ENCODE data around the gene MASP1.
"Not testable (repeated sequence)": the region's sequence is repeated elsewhere in the genome, so short reads cannot be mapped to it uniquely, and the experiment has no call there.

The MASP1 gene

DNA sequence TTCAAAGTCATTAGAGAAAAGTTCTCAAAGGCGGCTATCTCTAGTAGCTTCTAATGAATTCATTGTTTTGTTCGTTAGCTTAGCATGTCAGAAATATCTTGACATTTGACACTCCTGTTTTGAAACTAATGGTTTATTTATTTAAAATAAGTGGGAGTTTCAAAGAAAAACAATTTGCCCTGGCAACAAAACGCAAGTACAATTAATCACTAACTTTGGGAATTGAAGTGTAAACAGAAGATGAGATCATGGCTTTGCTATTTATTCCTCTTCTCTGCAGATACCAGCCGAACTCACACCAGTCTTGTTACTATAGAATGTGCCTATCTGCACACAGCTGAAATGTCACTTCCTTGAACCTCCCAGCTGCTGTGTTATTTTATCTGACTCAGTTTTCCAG is 27.5 kb downstream of the MASP1 start:
- DNase-seq: no peak

DNA sequence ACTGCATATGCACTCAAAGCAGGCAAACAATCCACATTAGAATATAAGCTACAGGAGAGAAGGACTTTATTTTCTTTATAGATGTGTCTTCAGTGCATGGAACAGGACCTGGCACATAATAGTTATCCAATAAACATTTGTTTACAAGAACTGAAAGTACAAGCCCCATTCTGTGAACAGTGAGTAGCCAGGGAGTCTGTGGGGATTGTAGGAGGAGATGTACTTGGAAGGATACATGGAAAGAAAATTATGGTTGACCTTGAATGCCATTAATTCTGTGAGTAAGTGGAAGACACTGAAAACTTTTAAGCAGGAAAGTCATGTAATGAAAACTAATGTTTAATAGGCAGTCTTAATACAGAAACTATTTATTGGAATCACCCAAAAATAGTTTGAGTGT is 28.3 kb downstream of the MASP1 start:
- no peak for DNase-seq

DNA sequence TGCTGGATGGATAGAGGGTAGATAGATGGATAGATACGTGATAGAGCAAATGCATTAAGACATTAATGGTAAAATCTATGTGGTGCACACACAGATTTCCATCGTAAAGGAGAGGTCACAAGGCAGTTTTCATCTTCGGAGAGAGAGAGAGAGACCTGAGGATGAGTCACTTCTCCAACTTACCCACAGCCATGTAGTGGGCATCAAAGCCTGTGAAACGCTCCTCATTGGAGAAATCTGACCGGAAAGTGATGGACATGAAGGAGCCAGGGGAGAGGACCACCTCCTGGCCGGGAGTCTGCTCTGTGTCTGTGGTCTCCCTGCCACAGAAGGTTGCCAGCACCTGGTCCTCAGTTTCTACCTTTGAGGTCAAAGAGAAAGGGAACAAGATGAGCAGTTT is 29.2 kb downstream of the MASP1 start:
- no peak for DNase-seq

DNA sequence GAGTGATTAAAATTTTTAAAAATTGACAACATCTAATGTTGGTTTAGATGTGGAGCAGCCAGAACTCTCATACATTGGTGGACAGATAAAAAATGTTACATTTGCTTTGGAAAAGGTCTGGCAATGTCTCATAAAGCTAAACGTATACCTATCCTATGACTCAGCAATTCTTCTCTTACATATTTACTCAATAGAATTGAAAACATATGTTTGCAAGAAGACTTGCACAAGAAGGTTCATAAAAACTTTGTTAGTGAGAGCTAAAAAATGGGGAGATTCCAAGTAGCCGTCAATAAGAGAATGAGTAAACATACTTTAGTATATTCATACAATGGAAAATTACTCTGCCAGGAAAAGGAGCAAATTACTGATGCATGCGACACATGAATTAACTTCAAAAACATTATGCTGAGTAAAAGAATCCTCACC is 30.0 kb downstream of the MASP1 start:
- DNase-seq: no peak

DNA sequence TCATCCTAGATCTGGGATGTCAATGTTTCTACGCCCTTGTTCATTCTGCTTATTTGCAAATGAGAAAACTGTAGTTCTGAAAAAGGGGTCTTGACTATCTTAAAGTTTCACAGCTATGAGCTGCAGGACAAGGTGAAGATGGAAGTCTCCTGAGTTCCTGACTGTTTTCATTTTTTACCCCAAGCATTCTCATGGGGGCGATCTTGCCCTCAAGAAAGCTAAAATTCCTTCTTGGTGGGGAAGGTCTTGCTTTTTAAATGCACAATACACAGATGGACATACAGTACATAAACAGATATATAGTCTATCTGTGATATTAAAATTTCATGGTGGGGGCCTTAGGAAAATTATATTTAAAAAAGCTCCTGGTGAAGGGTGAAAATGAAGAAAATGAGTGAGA is 32.4 kb downstream of the MASP1 start:
- no peak for DNase-seq

DNA sequence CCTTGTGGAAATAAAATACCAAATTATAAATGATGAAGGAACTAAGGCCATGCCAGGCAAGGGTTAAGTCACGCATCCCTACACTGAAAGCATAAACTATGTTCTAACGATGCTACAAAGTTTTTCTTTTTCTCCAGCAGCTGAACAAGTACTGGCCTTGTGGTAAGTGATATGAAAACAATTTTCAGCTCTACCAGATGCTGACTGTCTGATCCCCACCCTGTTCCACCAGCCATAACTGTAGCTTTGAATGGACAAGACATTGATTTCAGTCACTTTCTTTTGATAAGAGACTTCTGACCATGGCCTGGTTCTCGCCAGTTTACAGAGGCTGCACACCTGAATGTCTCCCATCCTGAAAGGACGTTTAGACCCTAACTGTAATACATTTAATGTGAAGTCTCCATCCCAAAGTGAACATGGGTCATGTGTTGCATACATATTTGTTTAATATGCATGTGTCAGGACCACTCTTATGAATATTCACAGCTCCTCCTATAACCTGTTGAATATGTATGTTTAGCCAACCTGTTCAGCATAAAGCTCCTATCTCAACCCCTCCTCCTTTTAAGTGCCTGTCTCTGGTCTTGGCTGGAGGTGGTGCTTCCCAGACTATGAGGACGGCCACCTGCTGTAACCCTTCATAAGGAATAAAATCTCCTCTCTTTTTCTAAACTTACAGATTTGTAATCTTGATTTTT is 33.4 kb downstream of the MASP1 start:
- no peak for DNase-seq

DNA sequence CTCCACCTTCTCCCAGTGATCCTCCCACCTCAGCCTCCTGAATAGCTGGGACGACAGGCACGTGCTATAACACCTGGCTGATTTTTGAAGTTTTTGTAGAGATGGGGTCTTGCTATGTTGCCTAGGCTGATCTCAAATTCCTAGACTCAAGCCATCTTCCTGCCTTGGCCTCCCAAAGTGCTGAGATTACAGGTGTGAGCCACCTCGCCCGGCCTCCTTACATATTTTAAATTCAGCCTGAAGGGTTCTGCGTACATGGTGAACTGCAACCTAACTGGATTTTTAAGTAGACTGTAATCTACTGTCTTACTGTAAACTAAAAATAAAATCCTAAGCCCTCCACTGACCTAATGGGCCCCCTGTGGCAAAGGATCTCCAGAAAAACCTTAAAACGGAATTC is 34.1 kb downstream of the MASP1 start:
- no peak for DNase-seq

DNA sequence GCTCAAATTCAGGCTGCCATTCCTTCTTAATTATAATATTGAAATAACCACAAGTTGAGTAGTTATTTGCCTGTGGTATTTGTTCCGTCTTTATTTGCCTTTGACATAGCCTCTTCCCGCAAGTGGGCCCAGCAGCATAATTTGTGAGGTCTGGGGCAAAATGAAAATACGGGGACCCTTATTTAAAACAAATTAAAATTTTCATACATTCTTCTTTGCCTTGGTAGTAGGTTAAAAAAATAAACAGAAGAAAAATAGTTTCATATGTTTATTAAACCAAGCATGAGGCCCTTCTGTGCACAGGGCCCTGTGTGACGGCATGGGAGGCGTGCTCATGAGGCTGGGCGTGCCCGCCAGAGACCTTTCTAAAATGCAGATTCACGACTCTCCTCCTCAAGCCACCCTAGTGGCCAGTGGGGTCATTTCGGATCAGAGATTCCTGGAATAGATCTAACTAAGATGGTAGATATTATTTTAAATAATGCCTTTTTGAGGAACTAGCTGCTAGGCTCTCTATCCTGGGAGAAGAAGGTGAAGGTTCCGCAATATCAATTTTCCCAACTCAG is 35.4 kb downstream of the MASP1 start:
- DNase-seq: no peak

DNA sequence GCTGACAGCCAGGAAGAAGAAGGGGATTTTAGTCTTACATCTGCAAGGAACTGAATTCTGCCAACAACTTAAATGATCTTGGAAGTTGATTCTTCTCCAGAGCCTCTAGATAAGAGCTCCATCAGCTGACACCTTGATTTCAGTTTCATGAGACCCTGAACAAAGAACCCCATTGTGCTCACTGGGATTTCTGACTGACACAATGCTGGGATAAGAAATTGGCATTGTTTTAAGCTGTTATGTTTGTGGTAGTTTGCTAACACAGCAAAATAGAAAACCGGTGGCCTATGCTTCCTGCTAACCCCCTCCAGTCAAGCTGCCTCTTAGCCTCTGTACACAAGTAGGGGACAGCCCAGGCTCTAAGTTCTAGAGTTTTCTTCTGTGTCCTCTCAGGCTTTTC is 36.2 kb downstream of the MASP1 start:
- peak; percentile 26 for DNase-seq

DNA sequence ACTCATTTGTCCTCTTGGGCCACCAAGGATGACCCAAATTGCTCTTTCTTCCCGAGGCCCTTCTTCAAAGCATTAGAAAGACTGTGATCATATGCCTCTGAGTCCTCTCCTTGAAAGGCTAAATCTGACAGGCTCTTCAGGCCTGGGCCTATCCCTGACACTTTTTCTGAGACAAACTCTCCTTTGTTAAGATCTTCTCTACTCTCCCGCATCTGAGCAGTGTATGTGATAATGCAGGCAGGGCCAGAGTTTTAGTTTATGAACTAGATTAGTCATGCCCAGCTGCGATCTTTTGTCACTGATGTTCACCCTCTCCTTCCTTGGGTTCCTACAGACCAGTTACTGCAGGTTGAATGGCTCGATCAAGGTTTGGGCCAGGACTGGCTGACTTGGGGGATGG is 39.2 kb downstream of the MASP1 start:
- no peak for DNase-seq

DNA sequence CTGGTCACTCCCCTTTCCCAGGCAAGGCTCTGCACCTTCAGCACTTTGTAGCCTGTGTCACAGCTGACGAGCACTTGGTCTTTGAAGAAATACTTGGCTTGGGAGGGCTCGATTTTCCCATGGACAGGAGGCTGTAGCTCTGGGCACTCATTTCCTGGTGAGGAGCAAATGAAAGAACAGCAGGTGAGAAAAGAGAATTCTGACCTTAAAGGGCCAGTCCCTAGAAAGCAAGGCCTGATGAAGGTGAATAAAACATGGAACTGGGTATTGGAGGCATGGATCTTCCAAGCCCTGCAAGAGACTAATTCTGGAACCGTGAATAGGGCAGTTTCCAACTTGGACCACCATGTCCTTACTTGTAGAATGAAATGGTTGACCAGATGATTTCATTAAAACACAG is 39.9 kb downstream of the MASP1 start:
- no peak for DNase-seq

DNA sequence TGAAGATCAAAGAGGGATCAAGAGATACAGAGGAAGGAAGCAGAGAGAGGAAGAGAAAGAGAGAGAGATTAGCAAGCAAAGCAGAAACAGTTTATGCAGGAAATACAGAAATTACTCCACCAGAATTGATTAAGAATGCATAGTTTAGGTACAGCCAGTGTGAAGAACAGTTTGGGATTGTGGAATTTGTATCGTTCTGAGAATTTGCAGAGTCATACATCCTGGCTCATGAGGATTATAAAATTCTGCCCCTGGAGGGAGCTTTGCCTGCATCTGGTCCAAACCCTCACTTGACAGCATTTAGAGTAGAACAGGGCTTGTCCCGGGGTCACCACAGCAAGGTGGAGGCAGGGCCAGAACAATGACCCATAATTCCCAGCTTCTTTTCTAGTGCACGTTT is 44.1 kb downstream of the MASP1 start:
- DNase-seq: no peak

DNA sequence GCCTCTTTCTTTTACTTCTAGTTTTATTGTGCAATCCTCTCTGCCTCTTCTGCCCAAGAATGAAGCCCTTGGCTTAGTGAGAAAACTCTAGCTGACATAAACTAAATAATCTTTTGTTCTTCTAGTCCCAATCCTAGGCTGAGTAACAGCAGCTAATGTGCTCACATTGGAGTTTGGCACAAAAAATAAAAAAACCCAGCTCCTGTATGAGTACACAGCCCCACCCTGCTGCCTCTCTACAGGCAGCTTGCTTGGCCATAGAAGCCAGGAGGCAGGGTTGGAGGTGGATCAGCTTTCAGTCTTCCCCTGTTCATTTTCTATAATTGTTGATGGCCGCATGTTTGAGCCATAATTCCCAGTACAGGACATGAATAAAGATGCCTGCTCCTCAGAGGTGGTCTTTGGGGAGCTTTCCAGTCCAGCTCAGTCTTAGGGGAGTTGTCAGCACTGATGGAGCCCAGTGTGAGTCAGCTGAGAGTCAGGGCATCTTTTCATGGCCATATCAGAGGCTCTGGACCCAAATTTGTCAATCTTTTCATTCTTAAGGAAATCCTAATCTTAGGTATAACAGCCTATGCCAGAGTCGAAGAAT is 47.5 kb downstream of the MASP1 start:
- no peak for DNase-seq

DNA sequence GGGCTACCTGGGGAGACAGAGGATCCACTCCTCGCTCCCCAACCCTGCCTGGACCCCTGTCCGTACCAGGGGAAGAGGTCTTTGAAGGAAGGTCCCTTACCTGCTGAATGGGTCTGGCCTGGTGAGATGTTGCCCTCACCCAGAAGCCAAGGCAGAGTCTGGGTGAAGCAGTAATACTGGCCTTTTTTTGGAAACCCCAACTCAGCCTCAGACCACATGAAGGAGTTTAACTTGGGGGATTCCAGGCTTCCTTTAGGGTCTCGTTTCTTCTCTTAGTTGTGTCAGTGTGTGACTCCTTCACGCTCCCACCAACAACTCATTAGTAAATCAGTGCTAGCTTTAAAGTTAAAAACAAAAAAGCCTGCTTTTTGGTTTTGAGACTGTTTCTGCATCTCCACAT is 48.6 kb downstream of the MASP1 start:
- DNase-seq: no peak

DNA sequence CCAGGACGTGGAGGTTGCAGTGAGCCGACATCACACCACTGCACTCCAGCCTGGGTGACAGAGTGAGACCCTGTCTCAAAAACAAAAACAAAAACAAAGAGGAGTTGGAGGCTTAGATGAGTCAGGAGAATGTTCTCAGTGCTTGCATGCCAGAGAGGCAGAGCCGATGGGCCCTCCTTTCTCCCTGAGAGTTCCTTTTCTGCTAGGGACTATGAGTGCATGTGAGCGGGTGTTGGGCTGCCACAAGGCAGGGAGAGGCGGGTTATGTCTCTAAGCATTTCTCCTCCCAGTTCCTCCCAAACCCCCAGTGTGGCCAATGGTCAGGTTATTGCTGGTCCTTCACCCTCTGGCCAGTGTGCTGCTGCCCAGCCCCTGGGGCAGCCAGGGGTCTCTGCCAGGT is 49.1 kb downstream of the MASP1 start:
- no peak for DNase-seq

DNA sequence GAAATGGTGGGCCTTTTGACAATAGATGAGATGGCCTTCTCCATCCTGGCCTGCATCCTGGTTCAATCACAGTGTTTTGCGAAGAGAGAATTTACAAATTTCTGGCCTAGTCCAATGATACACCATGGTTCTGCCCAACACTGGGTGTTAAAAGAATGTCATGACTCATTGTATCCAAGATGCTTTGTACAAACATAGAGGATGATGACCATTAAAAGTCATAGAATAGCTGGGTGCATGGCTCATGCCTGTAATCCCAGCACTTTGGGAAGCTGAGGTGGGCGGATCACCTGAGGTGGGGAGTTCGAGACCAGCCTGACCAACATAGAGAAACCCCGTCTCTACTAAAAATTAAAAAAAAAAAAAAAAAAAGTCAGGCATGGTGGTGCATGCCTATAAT is 52.7 kb downstream of the MASP1 start:
- DNase-seq: not testable (repeated sequence)

DNA sequence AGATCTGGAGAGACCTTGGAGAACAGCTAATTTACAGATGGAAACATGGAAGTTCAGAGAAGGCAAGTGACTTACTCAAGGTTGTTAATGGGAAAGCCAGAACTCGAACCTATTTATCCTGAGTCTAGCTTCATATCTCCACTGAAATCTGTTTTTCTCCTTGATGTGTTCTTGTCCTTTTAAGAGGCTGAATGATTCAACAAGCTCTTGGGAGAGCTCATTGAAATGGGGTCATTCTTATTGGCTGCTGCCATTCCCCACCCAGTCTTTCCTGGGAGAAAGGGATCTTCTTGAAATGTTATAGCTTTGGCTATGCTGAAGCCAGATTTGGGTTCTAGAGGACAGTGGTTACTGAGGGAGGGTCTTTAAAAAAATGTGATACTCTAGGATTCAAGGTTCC is 53.3 kb downstream of the MASP1 start:
- DNase-seq: no peak

DNA sequence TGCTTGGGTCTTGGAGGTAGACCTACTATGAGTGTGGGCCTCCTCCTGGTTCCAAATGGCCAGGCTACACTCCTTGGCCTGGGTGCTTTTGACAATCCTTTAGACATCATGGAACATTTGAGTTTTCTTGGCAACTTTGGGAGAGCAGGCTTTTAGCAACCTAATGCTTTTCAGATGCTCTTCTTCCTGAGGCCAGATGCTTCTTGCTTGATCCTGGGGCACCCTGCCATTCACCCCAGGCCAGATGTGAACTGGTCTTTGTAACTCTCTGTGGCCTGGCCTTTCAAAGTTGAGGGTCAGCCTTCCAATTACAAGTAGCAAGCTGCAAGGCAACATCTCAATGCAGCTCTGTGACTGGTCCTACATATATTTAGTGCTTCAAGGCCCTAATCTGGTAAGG is 53.8 kb downstream of the MASP1 start:
- no peak for DNase-seq

DNA sequence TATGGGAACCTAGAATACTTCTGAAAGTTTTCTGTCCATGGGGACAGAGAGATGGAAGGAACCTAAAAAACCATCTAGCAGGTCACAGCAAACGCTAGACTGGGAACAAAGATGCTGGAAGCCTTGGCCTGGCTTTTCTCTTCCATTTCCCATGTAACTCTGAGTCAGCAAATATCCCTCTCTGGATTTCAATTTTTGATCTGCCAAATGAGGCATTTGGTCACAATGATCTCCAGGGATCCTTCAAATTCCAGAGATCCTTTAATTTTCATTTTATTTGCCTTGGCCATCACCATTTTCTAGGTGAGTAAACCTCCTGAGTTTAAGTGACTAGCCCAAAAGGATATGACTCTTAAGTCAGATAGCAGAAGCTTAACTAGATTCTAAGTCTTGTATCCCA is 54.6 kb downstream of the MASP1 start:
- no peak for DNase-seq

DNA sequence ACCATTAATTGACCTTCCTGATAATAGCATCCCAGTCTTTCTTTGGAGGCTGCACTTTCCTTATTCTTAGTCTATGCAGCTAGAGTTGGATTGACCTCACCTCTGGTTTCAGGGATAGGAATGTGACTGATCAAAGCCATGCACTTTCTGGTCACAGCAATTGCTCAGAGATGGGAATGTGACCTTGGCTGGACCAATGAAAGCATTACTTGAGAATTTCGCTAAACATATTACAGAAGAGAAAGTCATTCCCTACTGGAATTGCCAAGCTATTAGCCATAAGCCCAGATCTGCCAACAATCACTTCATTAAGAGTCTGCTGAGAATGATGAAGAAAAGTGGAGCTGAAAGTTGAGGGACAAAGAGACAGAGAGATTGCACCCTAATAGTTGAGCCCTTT is 61.5 kb downstream of the MASP1 start:
- no peak for DNase-seq

DNA sequence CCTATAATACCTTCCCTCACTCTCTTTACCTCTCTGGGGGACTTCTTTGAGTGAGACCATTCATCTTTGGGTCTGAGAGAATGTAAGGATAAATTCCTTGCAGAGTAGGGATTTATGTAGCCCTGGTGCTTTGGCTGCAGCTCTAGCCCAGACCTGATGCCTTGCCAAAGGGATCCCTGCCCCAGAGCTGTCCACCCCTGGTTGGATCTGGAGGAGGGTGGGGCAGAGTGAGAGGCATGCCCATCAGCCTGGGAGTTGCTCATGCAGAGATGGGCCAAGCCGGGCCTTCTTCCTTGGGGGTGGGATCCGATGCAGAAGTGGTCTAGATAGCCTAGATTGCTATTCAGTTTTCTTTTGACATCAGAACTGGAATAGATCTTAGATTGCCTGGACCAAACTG is 62.8 kb downstream of the MASP1 start:
- no peak for DNase-seq

DNA sequence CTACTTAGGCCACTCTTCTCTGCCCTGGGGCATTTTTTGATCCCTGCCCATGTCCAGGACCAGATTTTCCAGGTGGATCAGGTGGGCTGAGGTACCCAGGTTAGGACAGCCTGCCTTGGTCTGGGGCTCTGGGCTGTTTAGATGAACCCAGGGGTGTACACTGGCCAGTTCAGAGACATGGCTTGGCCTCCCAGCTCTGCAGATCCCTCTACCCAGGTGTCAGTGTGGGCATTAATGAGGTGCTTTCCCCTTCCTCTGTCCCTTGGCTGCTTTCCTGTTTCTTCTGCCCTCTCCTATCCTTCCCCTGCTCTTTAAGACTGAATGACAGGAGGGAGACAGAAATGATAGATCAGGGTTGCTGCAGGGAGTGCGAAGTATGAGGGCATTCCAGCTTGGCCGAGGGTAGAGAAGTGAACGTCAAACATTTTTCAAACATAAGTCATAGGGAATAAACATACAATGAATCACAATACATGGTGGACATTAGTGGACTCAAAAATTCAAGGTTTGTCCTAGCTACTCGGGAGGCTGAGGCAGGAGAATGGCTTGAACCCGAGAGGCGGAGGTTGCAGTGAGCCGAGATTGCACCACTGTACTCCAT is 63.8 kb downstream of the MASP1 start:
- DNase-seq: no peak

DNA sequence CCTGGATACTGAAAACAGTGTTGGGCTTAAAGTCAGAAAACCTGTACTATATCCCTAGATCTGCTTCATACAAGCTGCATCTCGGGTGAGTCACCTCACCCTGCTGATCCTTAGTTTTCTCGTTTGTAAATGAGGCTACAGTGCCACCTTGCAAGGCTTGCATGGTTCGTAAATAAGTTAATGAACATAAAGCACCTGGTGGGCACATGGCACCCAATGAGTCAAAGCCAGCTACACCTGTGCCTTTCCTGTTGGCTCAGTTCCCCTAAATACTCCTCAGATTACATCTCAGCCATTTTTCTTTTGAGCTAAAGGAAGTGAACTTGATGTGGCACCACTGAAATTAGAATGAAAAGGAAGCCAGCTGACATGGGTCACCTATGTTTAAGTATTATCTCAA is 67.7 kb downstream of the MASP1 start:
- DNase-seq: no peak

DNA sequence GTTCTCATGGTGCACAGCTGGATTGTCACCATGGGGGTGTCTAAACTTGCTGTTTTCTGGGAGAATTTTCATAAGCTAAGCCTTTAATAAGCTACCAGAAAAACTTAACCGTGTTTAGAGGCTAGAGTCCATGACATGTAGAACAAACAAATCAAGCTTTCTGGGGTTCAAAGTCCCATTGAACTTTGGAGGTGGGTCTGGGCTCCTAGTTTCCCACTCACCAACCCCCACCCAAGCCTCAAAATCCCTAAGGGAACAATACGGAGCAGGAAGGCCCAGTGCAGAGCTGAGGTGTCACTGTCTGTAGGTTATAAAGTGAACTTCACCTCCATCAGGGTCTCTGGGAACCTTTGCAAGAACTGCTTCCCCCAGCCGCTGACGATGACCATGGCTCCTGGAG is 68.7 kb downstream of the MASP1 start:
- no peak for DNase-seq

DNA sequence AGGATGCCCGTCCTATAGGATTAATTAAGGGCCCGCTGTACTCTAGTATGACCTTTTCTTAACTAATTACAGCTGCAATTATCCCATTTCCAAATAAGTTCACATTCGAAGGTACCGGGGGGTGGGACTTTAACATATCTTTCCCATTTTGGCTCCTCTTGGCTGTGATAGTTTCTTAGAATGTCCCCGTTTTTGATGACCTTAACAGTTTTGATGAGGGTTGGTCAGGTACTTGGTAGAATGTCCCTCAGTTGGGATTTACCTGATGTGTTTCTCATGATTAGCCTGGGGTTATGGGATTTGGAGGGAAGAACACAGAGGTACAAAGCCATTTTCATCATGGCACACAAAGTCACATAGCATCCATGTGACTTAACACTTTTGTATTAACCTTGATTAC is 76.1 kb downstream of the MASP1 start:
- DNase-seq: no peak
